Astrocyte of the cerebellum (primary cell): Measurements from ENCODE around the gene CELF6.

Experiments used
- DNase-seq: peaks from one replicate; pipeline ENCODE4 v3.0.0-alpha.2; 2011; ENCODE audit warnings: low read depth
- H3K4me3 ChIP-seq: 2 replicates; pipeline ENCODE4 v1.5.1; 2011; ENCODE audit warnings: mild to moderate bottlenecking, low read depth, low read length, moderate library complexity
- CTCF ChIP-seq: IDR thresholded peaks from 2 replicates; pipeline ENCODE4 v1.5.1; 2012; ENCODE audit warnings: low read length, low read depth, moderate library complexity, mild to moderate bottlenecking; ENCODE audit errors: missing control alignments
- in situ Hi-C: cut with HindIII; loops from 2 replicates; pipeline ENCODE4 v1.10.0; 2017; ENCODE audit warnings: low sequenced_read_pairs

The CELF6 gene

GRCh38 chr15:72313448-72313840 lies 6.5 kb downstream of the CELF6 start:
- DNase-seq, result no peak
- TF ChIP-seq CTCF, result no peak
- in situ Hi-C loops, result no loop called here
- no peak overlapping the region for H3K4me3 ChIP-seq

- no peak overlapping the region for H3K4me3 ChIP-seq
- peak; percentile 28 for DNase-seq
- peak; percentile 82 for TF ChIP-seq CTCF
- in situ Hi-C loops, result no loop called here
Measured at GRCh38 chr15:72312605-72313447, 7.1 kb downstream of the CELF6 start.

GRCh38 chr15:72307026-72307425 lies 12.9 kb downstream of the CELF6 start:
- in situ Hi-C loops, result no loop called here
- no peak overlapping the region for H3K4me3 ChIP-seq
- no peak for TF ChIP-seq CTCF
- no peak for DNase-seq

- DNase-seq, result no peak
- no peak for TF ChIP-seq CTCF
Measured at GRCh38 chr15:72306211-72306785, 13.7 kb downstream of the CELF6 start.

GRCh38 chr15:72304596-72304995 lies 15.4 kb downstream of the CELF6 start:
- H3K4me3 ChIP-seq, result no peak overlapping the region
- in situ Hi-C loops, result no loop called here
- TF ChIP-seq CTCF, result no peak
- no peak for DNase-seq

More at GRCh38 chr15:72306211-72306785, 13.7 kb downstream of the CELF6 start:
- in situ Hi-C loops, result no loop called here
- H3K4me3 ChIP-seq, result no peak overlapping the region

GRCh38 chr15:72302955-72303354 lies 17.0 kb downstream of the CELF6 start:
- no peak for TF ChIP-seq CTCF
- no peak for DNase-seq

More at GRCh38 chr15:72302955-72303354, 17.0 kb downstream of the CELF6 start:
- in situ Hi-C loops, result no loop called here
- H3K4me3 ChIP-seq, result no peak overlapping the region
